ENCODE measurements around the gene GCA. TPM values are rescaled to one million over a fixed set of nuclear protein-coding genes. Genes with fewer than 3 reads are reported as not detected.

Gene GCA
- total RNA-seq, 4 donors from 2014 or later: 8.2 to 29.0 (median 19.2) TPM

- WGBS: 60% methylated on average over 1 of the region's 1 CpG
- Histone ChIP-seq H3K27ac (no peak overlapping the region), H3K4me3 (no peak overlapping the region), H3K9me3 (no peaks in the 10 kb centered on the region), H3K36me3 (no peaks in the 10 kb centered on the region), H3K27me3 (no peaks in the 10 kb centered on the region), H3K4me1 (peaks cover 34% of the 10 kb centered on the region)
- no peak for TF ChIP-seq EP300 (IDR thresholded peaks at IDR 0.05)
- TF ChIP-seq POLR2AphosphoS5 (IDR thresholded peaks at IDR 0.05): no peak
- TF ChIP-seq POLR2A (IDR thresholded peaks at IDR 0.05): no peak
- TF ChIP-seq, protein P1, sequence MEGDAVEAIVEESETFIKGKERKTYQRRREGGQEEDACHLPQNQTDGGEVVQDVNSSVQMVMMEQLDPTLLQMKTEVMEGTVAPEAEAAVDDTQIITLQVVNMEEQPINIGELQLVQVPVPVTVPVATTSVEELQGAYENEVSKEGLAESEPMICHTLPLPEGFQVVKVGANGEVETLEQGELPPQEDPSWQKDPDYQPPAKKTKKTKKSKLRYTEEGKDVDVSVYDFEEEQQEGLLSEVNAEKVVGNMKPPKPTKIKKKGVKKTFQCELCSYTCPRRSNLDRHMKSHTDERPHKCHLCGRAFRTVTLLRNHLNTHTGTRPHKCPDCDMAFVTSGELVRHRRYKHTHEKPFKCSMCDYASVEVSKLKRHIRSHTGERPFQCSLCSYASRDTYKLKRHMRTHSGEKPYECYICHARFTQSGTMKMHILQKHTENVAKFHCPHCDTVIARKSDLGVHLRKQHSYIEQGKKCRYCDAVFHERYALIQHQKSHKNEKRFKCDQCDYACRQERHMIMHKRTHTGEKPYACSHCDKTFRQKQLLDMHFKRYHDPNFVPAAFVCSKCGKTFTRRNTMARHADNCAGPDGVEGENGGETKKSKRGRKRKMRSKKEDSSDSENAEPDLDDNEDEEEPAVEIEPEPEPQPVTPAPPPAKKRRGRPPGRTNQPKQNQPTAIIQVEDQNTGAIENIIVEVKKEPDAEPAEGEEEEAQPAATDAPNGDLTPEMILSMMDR (IDR thresholded peaks at IDR 0.05): no peak
- no peak for DNase-seq (ENCODE audit: low spot score in 2 of 2)
Measured at GRCh38 chr2:162320864-162321517, 22.9 kb upstream of the GCA start.

GRCh38 chr2:162324953-162325352 is 19.0 kb upstream of the GCA start:
- Histone ChIP-seq H3K27ac (no peak overlapping the region), H3K27me3 (no peaks in the 10 kb centered on the region), H3K4me3 (no peak overlapping the region), H3K9me3 (no peaks in the 10 kb centered on the region), H3K4me1 (peaks cover 6% of the 10 kb centered on the region), H3K36me3 (no peaks in the 10 kb centered on the region)
- TF ChIP-seq POLR2A (IDR thresholded peaks at IDR 0.05) (no peak), EP300 (IDR thresholded peaks at IDR 0.05) (no peak), POLR2AphosphoS5 (IDR thresholded peaks at IDR 0.05) (no peak)
- TF ChIP-seq, protein P1 (IDR thresholded peaks at IDR 0.05): no peak
- 100% methylated on average over 1 of the region's 1 CpG for WGBS
- no peak for DNase-seq (ENCODE audit: low spot score in 2 of 2)

GRCh38 chr2:162327134-162327769 is 16.7 kb upstream of the GCA start:
- no peaks in the 10 kb centered on the region for H3K9me3 ChIP-seq
- H3K4me1 ChIP-seq: no peaks in the 10 kb centered on the region
- DNase-seq (ENCODE audit: low spot score in 2 of 2): no peak
- no peak overlapping the region for H3K4me3 ChIP-seq
- no peaks in the 10 kb centered on the region for H3K36me3 ChIP-seq
- WGBS: 77% methylated on average over 5 of the region's 5 CpGs
- H3K27ac ChIP-seq: no peak overlapping the region
- no peak for TF ChIP-seq POLR2AphosphoS5 (IDR thresholded peaks at IDR 0.05)
- TF ChIP-seq, protein P1 (IDR thresholded peaks at IDR 0.05): no peak
- TF ChIP-seq EP300 (IDR thresholded peaks at IDR 0.05): no peak
- TF ChIP-seq POLR2A (IDR thresholded peaks at IDR 0.05): no peak
- no peaks in the 10 kb centered on the region for H3K27me3 ChIP-seq

GRCh38 chr2:162327806-162328205 is 16.1 kb upstream of the GCA start:
- H3K9me3 ChIP-seq: no peaks in the 10 kb centered on the region
- no peak overlapping the region for H3K4me3 ChIP-seq
- no peaks in the 10 kb centered on the region for H3K4me1 ChIP-seq
- TF ChIP-seq POLR2A (IDR thresholded peaks at IDR 0.05) (no peak), POLR2AphosphoS5 (IDR thresholded peaks at IDR 0.05) (no peak), EP300 (IDR thresholded peaks at IDR 0.05) (no peak)
- TF ChIP-seq, protein P1 (IDR thresholded peaks at IDR 0.05): no peak
- DNase-seq (ENCODE audit: low spot score in 2 of 2): no peak
- no peak overlapping the region for H3K27ac ChIP-seq
- no peaks in the 10 kb centered on the region for H3K36me3 ChIP-seq
- WGBS: 92% methylated on average over 14 of the region's 15 CpGs
- no peaks in the 10 kb centered on the region for H3K27me3 ChIP-seq

DNA sequence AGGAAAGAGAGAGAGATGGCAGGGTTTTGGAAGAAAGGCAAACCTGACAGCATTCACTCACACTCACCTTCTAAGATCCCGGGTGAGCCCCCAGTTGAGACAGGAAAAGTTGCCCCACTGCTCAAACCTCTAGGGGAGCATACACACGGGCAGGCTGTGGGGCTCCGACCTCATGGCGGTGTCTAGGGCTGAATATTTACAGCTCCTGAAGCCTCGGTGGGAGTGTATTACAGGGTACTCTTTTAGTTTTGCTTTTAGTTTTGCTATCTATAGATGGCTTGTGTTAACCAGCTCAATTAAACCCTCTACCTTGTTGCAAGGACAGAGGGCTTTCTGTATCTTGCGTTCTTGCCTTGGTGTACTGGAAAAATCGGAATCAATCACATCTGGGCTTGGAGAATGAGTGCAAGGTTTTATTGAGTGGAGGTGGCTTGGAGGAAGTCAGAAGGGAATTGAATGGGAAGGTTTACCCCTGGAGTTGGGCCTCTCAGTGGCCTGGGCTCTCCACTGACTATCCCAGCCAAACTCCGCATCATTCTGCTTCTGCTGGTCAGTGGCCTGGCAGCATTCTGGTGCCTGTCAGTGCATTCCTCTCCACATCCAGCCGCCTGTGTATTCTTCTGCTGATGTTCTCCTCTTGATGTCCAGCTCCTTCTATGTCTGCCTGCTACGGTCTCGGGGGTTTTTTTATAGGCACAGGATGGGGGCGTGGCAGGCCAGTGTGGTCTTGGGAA is 15.3 kb upstream of the GCA start:
- Histone ChIP-seq H3K4me1 (no peaks in the 10 kb centered on the region), H3K4me3 (no peak overlapping the region), H3K27ac (no peak overlapping the region), H3K36me3 (no peaks in the 10 kb centered on the region), H3K9me3 (no peaks in the 10 kb centered on the region), H3K27me3 (no peaks in the 10 kb centered on the region)
- TF ChIP-seq POLR2A (IDR thresholded peaks at IDR 0.05) (no peak), EP300 (IDR thresholded peaks at IDR 0.05) (no peak), POLR2AphosphoS5 (IDR thresholded peaks at IDR 0.05) (no peak)
- TF ChIP-seq, protein P1 (IDR thresholded peaks at IDR 0.05): no peak
- no peak for DNase-seq (ENCODE audit: low spot score in 2 of 2)
- WGBS: 90% methylated on average over 12 of the region's 12 CpGs
